Loucy (cell line): ENCODE measurements around the gene ATXN7L3.

ENCODE experiments used
- EZH2phosphoT487 ChIP-seq: fragments of 200-600 bp; IDR thresholded peaks from 2 replicates; pipeline ENCODE4 v1.6.1; 2018; ENCODE audit warnings: antibody characterized with exemption, mild to moderate bottlenecking, moderate library complexity, borderline replicate concordance
- TF ChIP-seq, protein P1 (sequence below): fragments of 200-600 bp; sonication (generic); conservative IDR thresholded peaks from 2 replicates; pipeline ENCODE4 v1.5.1; 2014; ENCODE audit warnings: mild to moderate bottlenecking, antibody characterized with exemption, low read length

DNA sequence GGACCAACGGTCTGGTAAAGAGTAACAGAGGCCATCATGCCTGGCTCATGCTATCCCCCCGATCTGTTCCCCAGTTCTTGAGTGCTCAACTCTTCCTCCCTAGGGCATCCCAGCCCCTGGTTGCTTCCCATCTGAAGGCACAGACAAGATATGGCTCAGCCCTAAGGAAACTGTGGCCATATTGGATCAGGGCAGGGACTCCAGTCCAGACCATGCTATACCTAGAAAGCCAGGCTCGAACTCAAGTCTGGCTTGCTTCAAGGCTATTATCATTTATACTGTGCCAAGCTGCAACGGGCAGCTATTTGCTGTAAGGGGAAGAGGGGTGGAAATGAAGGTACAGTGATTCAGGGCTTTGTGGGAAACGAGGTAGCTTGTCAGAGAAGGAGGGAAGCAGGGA, 17.0 kb upstream of the ATXN7L3 start:
- TF ChIP-seq, protein P1, sequence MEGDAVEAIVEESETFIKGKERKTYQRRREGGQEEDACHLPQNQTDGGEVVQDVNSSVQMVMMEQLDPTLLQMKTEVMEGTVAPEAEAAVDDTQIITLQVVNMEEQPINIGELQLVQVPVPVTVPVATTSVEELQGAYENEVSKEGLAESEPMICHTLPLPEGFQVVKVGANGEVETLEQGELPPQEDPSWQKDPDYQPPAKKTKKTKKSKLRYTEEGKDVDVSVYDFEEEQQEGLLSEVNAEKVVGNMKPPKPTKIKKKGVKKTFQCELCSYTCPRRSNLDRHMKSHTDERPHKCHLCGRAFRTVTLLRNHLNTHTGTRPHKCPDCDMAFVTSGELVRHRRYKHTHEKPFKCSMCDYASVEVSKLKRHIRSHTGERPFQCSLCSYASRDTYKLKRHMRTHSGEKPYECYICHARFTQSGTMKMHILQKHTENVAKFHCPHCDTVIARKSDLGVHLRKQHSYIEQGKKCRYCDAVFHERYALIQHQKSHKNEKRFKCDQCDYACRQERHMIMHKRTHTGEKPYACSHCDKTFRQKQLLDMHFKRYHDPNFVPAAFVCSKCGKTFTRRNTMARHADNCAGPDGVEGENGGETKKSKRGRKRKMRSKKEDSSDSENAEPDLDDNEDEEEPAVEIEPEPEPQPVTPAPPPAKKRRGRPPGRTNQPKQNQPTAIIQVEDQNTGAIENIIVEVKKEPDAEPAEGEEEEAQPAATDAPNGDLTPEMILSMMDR: no peak
- TF ChIP-seq EZH2phosphoT487: no peak
